H1 (cell line): ENCODE data around the gene KCNAB3. TPM values are rescaled to one million over a fixed set of nuclear protein-coding genes. Genes with fewer than 3 reads are reported as not detected.

Experiments used
- CTCF ChIA-PET: fragments of 300-600 bp; sonication (Branson Sonifier 250); formaldehyde crosslinking; loops from one replicate; lab custom pipeline; 2021; ENCODE audit not compliant: partially characterized antibody; lab: Charles Lee
- POLR2A ChIA-PET: fragments of 300-600 bp; sonication (Branson Sonifier 250); formaldehyde crosslinking; loops from one replicate; lab custom pipeline; 2021; ENCODE audit warnings: inconsistent platforms; ENCODE audit not compliant: partially characterized antibody; lab: Charles Lee
- DNase-seq, 2 experiments: peaks; one replicate each; pipeline versions ENCODE4 v3.0.0 to v3.0.0-alpha.2; 2010 to 2022; ENCODE audit warnings: low spot score in 2 of 2, low read depth in 1 of 2, mixed read lengths in 1 of 2
- FAIRE-seq: peaks from 2 replicates; lab custom pipeline; 2011; peaks lifted over from hg19 to GRCh38; lab: Jason Lieb, UNC
- H2AFZ ChIP-seq: 2 replicates; pipeline ENCODE4 v1.8.1; 2012; ENCODE audit warnings: low read length, inconsistent platforms
- H2AK5ac ChIP-seq: 2 replicates; pipeline ENCODE4 v1.6.1; 2013; ENCODE audit warnings: low read depth, low read length
- H2BK120ac ChIP-seq: replicated peaks from 2 replicates; pipeline ENCODE3; 2013; ENCODE audit warnings: low read depth, low read length, inconsistent platforms
- H2BK12ac ChIP-seq: 2 replicates; pipeline ENCODE4 v1.6.1; 2013; ENCODE audit warnings: low read depth, low read length
- H2BK15ac ChIP-seq: 2 replicates; pipeline ENCODE4 v1.6.1; 2013; ENCODE audit warnings: low read length
- H2BK20ac ChIP-seq: 2 replicates; pipeline ENCODE4 v1.6.1; 2013; ENCODE audit warnings: low read length
- H2BK5ac ChIP-seq: 2 replicates; pipeline ENCODE4 v1.6.1; 2013; ENCODE audit warnings: low read depth, low read length
- H3K14ac ChIP-seq: 2 replicates; pipeline ENCODE4 v1.6.1; 2013; ENCODE audit warnings: inconsistent platforms; ENCODE audit not compliant: insufficient read length
- H3K18ac ChIP-seq: 2 replicates; pipeline ENCODE4 v1.6.1; 2013; ENCODE audit warnings: low read length; ENCODE audit errors: extremely low read depth
- H3K23ac ChIP-seq: 2 replicates; pipeline ENCODE4 v1.6.1; 2013; ENCODE audit warnings: inconsistent platforms; ENCODE audit not compliant: insufficient read length
- H3K23me2 ChIP-seq: 2 replicates; pipeline ENCODE4 v1.6.1; 2013; ENCODE audit warnings: low read depth, low read length
- H3K27ac ChIP-seq: 2 replicates; pipeline ENCODE4 v1.6.1; 2011; ENCODE audit warnings: low read depth, low read length, inconsistent platforms
- H3K27me3 ChIP-seq, 4 experiments: replicated peaks in 1 of 4; 1 replicate in 1 of 4; 2 replicates in 3 of 4; pipeline versions ENCODE4 v1.6.1 to v1.8.1; 2011 to 2013; ENCODE audit warnings: low read length in 3 of 4, mild to moderate bottlenecking in 3 of 4, inconsistent platforms in 2 of 4, mixed read lengths in 2 of 4, moderate library complexity in 1 of 4; ENCODE audit not compliant: control insufficient read depth in 3 of 4, insufficient read depth in 3 of 4; ENCODE audit errors: extremely low read depth in 1 of 4
- H3K36me3 ChIP-seq, 4 experiments: 2 replicates each; pipeline versions ENCODE4 v1.6.1 to v1.8.1; 2011 to 2013; ENCODE audit warnings: mild to moderate bottlenecking in 4 of 4, low read length in 3 of 4, moderate library complexity in 2 of 4, control low read depth in 1 of 4, inconsistent platforms in 1 of 4; ENCODE audit not compliant: insufficient read depth in 4 of 4, control insufficient read depth in 2 of 4
- H3K4ac ChIP-seq: replicated peaks from 2 replicates; pipeline ENCODE3; 2013; ENCODE audit warnings: low read length, low read depth, mixed read lengths, inconsistent platforms; ENCODE audit not compliant: insufficient read length
- H3K4me1 ChIP-seq, 4 experiments: replicated peaks in 1 of 4; 1 replicate in 1 of 4; 2 replicates in 3 of 4; pipeline versions ENCODE4 v1.6.1 to v1.8.1; 2011 to 2013; ENCODE audit warnings: low read length in 3 of 4, inconsistent platforms in 2 of 4, mixed read lengths in 1 of 4; ENCODE audit not compliant: insufficient read depth in 4 of 4, control insufficient read depth in 3 of 4
- H3K4me2 ChIP-seq, 2 experiments: 2 replicates each; pipeline versions ENCODE4 v1.6.1 to v1.8.1; 2011 to 2013; ENCODE audit warnings: low read depth in 2 of 2, low read length in 2 of 2, control low read depth in 1 of 2, inconsistent platforms in 1 of 2, mild to moderate bottlenecking in 1 of 2; ENCODE audit not compliant: insufficient read depth in 1 of 2
- H3K4me3 ChIP-seq, 4 experiments: fragments of 200-600, 300-600 bp in 1 of 4; sonication (generic), shearing (Covaris generic), sonication (Bioruptor Twin) in 1 of 4; 2 replicates each; pipeline versions ENCODE4 v1.5.1 to v1.8.1; 2011 to 2016; ENCODE audit warnings: low read length in 4 of 4, low read depth in 3 of 4, control low read depth in 2 of 4, inconsistent platforms in 2 of 4, mild to moderate bottlenecking in 2 of 4, mixed read lengths in 1 of 4, moderate library complexity in 1 of 4; ENCODE audit not compliant: insufficient read depth in 2 of 4; ENCODE audit errors: extremely low read depth in 1 of 4
- H3K56ac ChIP-seq: replicated peaks from 2 replicates; pipeline ENCODE3; 2013; ENCODE audit warnings: low read depth, mild to moderate bottlenecking, mixed read lengths, low read length, inconsistent platforms; ENCODE audit not compliant: insufficient read length
- H3K79me1 ChIP-seq: 2 replicates; pipeline ENCODE4 v1.6.1; 2013; ENCODE audit warnings: low read depth, low read length, control low read depth
- H3K79me2 ChIP-seq, 2 experiments: 2 replicates each; pipeline versions ENCODE4 v1.6.1 to v1.8.1; 2012 to 2013; ENCODE audit warnings: low read length in 2 of 2, mild to moderate bottlenecking in 2 of 2, inconsistent platforms in 1 of 2; ENCODE audit not compliant: insufficient read depth in 2 of 2, control insufficient read depth in 1 of 2
- H3K9ac ChIP-seq, 4 experiments: replicated peaks in 1 of 4; 1 replicate in 1 of 4; 2 replicates in 3 of 4; pipeline versions ENCODE4 v1.6.1 to v1.8.1; 2011 to 2013; ENCODE audit warnings: low read depth in 3 of 4, low read length in 3 of 4, control low read depth in 2 of 4, mild to moderate bottlenecking in 2 of 4, moderate library complexity in 2 of 4, inconsistent platforms in 1 of 4; ENCODE audit errors: extremely low read depth in 1 of 4
- H3K9me3 ChIP-seq, 2 experiments: 2 replicates each; pipeline versions ENCODE4 v1.6.1 to v1.8.1; 2012 to 2013; ENCODE audit warnings: mild to moderate bottlenecking in 2 of 2, moderate library complexity in 2 of 2, control low read depth in 1 of 2, inconsistent platforms in 1 of 2, low read depth in 1 of 2, low read length in 1 of 2, mixed read lengths in 1 of 2; ENCODE audit not compliant: insufficient read depth in 2 of 2
- H4K20me1 ChIP-seq, 2 experiments: replicated peaks in 1 of 2; 2 replicates each; pipeline versions ENCODE3 to v1.8.1; 2011 to 2013; ENCODE audit warnings: inconsistent platforms in 2 of 2, low read length in 2 of 2, mild to moderate bottlenecking in 1 of 2; ENCODE audit not compliant: insufficient read depth in 2 of 2, control insufficient read depth in 1 of 2
- H4K5ac ChIP-seq: 2 replicates; pipeline ENCODE4 v1.6.1; 2013; ENCODE audit warnings: low read length, low read depth, mixed read lengths, inconsistent platforms; ENCODE audit not compliant: insufficient read length
- H4K8ac ChIP-seq: 2 replicates; pipeline ENCODE4 v1.8.0; 2013; ENCODE audit warnings: mild to moderate bottlenecking, moderate library complexity, low read length, inconsistent platforms; ENCODE audit not compliant: insufficient read depth; ENCODE audit errors: extremely low read depth
- H4K91ac ChIP-seq: replicated peaks from 2 replicates; pipeline ENCODE3; 2013; ENCODE audit warnings: low read length, mixed read lengths, inconsistent platforms; ENCODE audit not compliant: insufficient read length
- BRCA1 ChIP-seq: IDR thresholded peaks from 2 replicates; pipeline ENCODE4 v1.6.1; 2012; ENCODE audit warnings: low read depth, low read length, improper control_type of control experiment
- CBX5 ChIP-seq: fragments of 300-800, 300-1000 bp; sonication (generic); IDR thresholded peaks from 2 replicates; pipeline ENCODE4 v1.7.1; 2016; ENCODE audit warnings: antibody characterized with exemption, low read length, low read depth
- EGR1 ChIP-seq: IDR thresholded peaks from 2 replicates; pipeline ENCODE4 v1.6.1; 2011; ENCODE audit warnings: low read depth, low read length, borderline replicate concordance
- EZH2 ChIP-seq: fragments of 200-600 bp; sonication (generic); IDR thresholded peaks from 2 replicates; pipeline ENCODE4 v1.7.1; 2012; ENCODE audit warnings: low read depth, mild to moderate bottlenecking, moderate library complexity, low read length, inconsistent platforms; ENCODE audit not compliant: severe bottlenecking
- HDAC6 ChIP-seq: IDR thresholded peaks from one replicate; pipeline ENCODE4 v1.7.1; 2012; ENCODE audit warnings: low read depth, mild to moderate bottlenecking, inconsistent platforms, low read length, moderate library complexity
- NANOG ChIP-seq: IDR thresholded peaks from 2 replicates; pipeline ENCODE4 v1.6.1; 2011; ENCODE audit warnings: low read length, low read depth, mild to moderate bottlenecking, inconsistent platforms; ENCODE audit not compliant: insufficient read depth, poor library complexity, severe bottlenecking
- TAF1 ChIP-seq: IDR thresholded peaks from 2 replicates; pipeline ENCODE4 v1.6.1; 2011; ENCODE audit warnings: mild to moderate bottlenecking, low read depth, low read length
- TCF12 ChIP-seq: IDR thresholded peaks from 2 replicates; pipeline ENCODE4 v1.6.1; 2011; ENCODE audit warnings: low read depth, mild to moderate bottlenecking, low read length
- WGBS, 2 experiments: shearing (Covaris generic) in 1 of 2; methylation state at CpG; one replicate each; pipeline versions ENCODE4 v1.1.6 to v1.1.7; 2013 to 2015; ENCODE audit warnings: low lambda C conversion rate in 2 of 2, mixed read lengths in 2 of 2, inconsistent platforms in 1 of 2, low coverage in 1 of 2, missing lambda C conversion rate in 1 of 2; ENCODE audit not compliant: insufficient replicate concordance in 2 of 2, insufficient coverage in 1 of 2, insufficient read length in 1 of 2; ENCODE audit errors: extremely low coverage in 1 of 2, missing lambda C conversion rate in 1 of 2; 5-methylcytosine and 5-hydroxymethylcytosine counted together
- polyA plus RNA-seq, 7 experiments: library from polyadenylated mRNA; depleted of rRNA in 3 of 7; stranded (reverse) in 5 of 7; unstranded in 2 of 7; fragments of >200 nt in 5 of 7; fragments of 200-250 nt in 2 of 7; gene quantifications; 1 replicate in 5 of 7; 2 replicates in 1 of 7; 4 replicates in 1 of 7; pipeline versions ENCODE4 v1.2.1 to v1.2.3, GENCODE V29; 2011 to 2013; ENCODE audit warnings: missing spikeins in 2 of 7, mixed read lengths in 2 of 7
- total RNA-seq: library from RNA; stranded (reverse); fragmentation: NEBNext Ultra II Directional; extraction: Animal tissue kit (Norgen Biotek cat#: 25700); gene quantifications from 2 replicates; pipeline ENCODE4 v1.2.1, GENCODE V29; 2021

Gene KCNAB3
- total and polyA plus RNA-seq, 2 of the 8 experiments (the other 6 are each of a cell fraction or from before 2014, with no cell fraction given): 1.7 to 2.4 TPM

- H4K20me1 ChIP-seq: peaks cover 0 to 2% of the 10 kb centered on the region in 2 experiments
- ChIA-PET POLR2A (interaction anchor here (0.9 to 1.1 kb wide), 2 partner anchors 8 to 33 kb away, joined by 3 read pairs; no protein-coding TSS in a partner anchor), CTCF (interaction anchor here (0.8 to 6.0 kb wide), 10 partner anchors 10 to 226 kb away, joined by 3 to 57 read pairs (median 6); partner anchors contain the start of gene CHD3)
- H2BK5ac ChIP-seq: no peak overlapping the region
- peaks cover 7% of the 10 kb centered on the region for H3K23me2 ChIP-seq
- H3K4ac ChIP-seq: no peak overlapping the region
- no peak overlapping the region; the same call in 1 of the 2 replicates for H4K8ac ChIP-seq
- no peaks in the 10 kb centered on the region for H3K79me1 ChIP-seq
- no peaks in the 10 kb centered on the region for H3K9me3 ChIP-seq
- no peak overlapping the region for H3K9ac ChIP-seq
- H3K36me3 ChIP-seq: peaks cover 0 to 3% (median 1%) of the 10 kb centered on the region in 4 experiments; a peak in 4 of 8 replicates
- no peak overlapping the region for H2BK12ac ChIP-seq
- H3K27me3 ChIP-seq: peaks cover 0 to 12% (median 9%) of the 10 kb centered on the region in 4 experiments; a peak in 6 of 7 replicates
- no peak overlapping the region for H3K23ac ChIP-seq
- no peak overlapping the region for H2BK120ac ChIP-seq
- no peak for TF ChIP-seq NANOG
- TF ChIP-seq EGR1: no peak
- no peak for TF ChIP-seq BRCA1
- no peak for TF ChIP-seq CBX5
- no peak for TF ChIP-seq TCF12
- no peak for TF ChIP-seq EZH2
- TF ChIP-seq HDAC6: no peak
- TF ChIP-seq TAF1: no peak
- no peak overlapping the region for H3K4me3 ChIP-seq
- H3K4me2 ChIP-seq: no peak overlapping the region
- no peak overlapping the region for H4K91ac ChIP-seq
- WGBS, 2 experiments: 84% methylated on average over 9 of the region's 9 CpGs; no CpG with 5 or more reads in 1 of the 2 experiments
- H4K5ac ChIP-seq: no peak overlapping the region
- H3K56ac ChIP-seq: no peak overlapping the region
- H3K18ac ChIP-seq: no peak overlapping the region
- DNase-seq: no peak
- FAIRE-seq: no peak
- no peak overlapping the region for H2BK20ac ChIP-seq
- no peak overlapping the region for H2BK15ac ChIP-seq
- H3K4me1 ChIP-seq: peaks cover 0 to 6% (median 3%) of the 10 kb centered on the region in 4 experiments; a peak in 5 of 7 replicates
- H3K14ac ChIP-seq: no peak overlapping the region
- no peak overlapping the region for H2AK5ac ChIP-seq
- no peak overlapping the region for H3K27ac ChIP-seq
- no peak overlapping the region for H2AFZ ChIP-seq
- H3K79me2 ChIP-seq: no peaks in the 10 kb centered on the region
Observed at GRCh38 chr17:7911116-7911515, 18.5 kb downstream of the KCNAB3 start.
